GM23248 (cell line): ENCODE data around the gene CCDC88C. TPM values are rescaled to one million over a fixed set of nuclear protein-coding genes. Genes with fewer than 3 reads are reported as not detected.

ENCODE experiments used
- DNase-seq: peaks from one replicate; pipeline ENCODE4 v3.0.0-alpha.2; 2015
- H2AFZ ChIP-seq: fragments of 200-600 bp; sonication (generic); 2 replicates; pipeline ENCODE4 v1.6.1; 2016; ENCODE audit warnings: antibody characterized with exemption
- H3F3A ChIP-seq: fragments of 200-600 bp; sonication (generic); 2 replicates; pipeline ENCODE4 v1.6.1; 2016; ENCODE audit warnings: mild to moderate bottlenecking, antibody characterized with exemption, mixed run types; ENCODE audit not compliant: insufficient read depth
- H3K27ac ChIP-seq: fragments of 200-600 bp; sonication (generic); 2 replicates; pipeline ENCODE4 v1.5.1; 2016; ENCODE audit warnings: mild to moderate bottlenecking
- H3K27me3 ChIP-seq: fragments of 200-600 bp; sonication (generic); replicated peaks from 2 replicates; pipeline ENCODE4 v1.6.1; 2016; ENCODE audit warnings: mild to moderate bottlenecking; ENCODE audit not compliant: insufficient read depth
- H3K36me3 ChIP-seq: fragments of 200-600 bp; sonication (generic); 2 replicates; pipeline ENCODE4 v1.6.1; 2016; ENCODE audit warnings: low read depth, mild to moderate bottlenecking
- H3K4me1 ChIP-seq: fragments of 200-600 bp; sonication (generic); 2 replicates; pipeline ENCODE4 v1.6.1; 2016; ENCODE audit warnings: mild to moderate bottlenecking; ENCODE audit not compliant: insufficient read depth
- H3K4me2 ChIP-seq: fragments of 200-600 bp; sonication (generic); one replicate; pipeline ENCODE4 v1.6.1; 2016; ENCODE audit warnings: mild to moderate bottlenecking; ENCODE audit not compliant: unreplicated experiment
- H3K4me3 ChIP-seq: fragments of 200-600 bp; sonication (generic); 2 replicates; pipeline ENCODE4 v1.5.1; 2016; ENCODE audit warnings: mild to moderate bottlenecking
- H3K79me2 ChIP-seq: fragments of 200-600 bp; sonication (generic); 2 replicates; pipeline ENCODE4 v1.6.1; 2016; ENCODE audit warnings: mild to moderate bottlenecking; ENCODE audit not compliant: insufficient read depth
- H3K9ac ChIP-seq: fragments of 200-600 bp; sonication (generic); 2 replicates; pipeline ENCODE4 v1.6.1; 2016; ENCODE audit warnings: mild to moderate bottlenecking
- H3K9me2 ChIP-seq: fragments of 200-600 bp; sonication (generic); 2 replicates; pipeline ENCODE4 v1.6.1; 2016; ENCODE audit warnings: mixed run types, mild to moderate bottlenecking, moderate library complexity; ENCODE audit not compliant: insufficient read depth
- H3K9me3 ChIP-seq: fragments of 200-600 bp; sonication (generic); one replicate; pipeline ENCODE4 v1.6.1; 2017; ENCODE audit warnings: low read depth
- H4K20me1 ChIP-seq: fragments of 200-600 bp; sonication (generic); 2 replicates; pipeline ENCODE4 v1.6.0; 2016; ENCODE audit not compliant: insufficient read depth
- EZH2 ChIP-seq: fragments of 200-600 bp; sonication (generic); IDR thresholded peaks from 2 replicates; pipeline ENCODE4 v1.6.1; 2018; ENCODE audit warnings: antibody characterized with exemption, mild to moderate bottlenecking; ENCODE audit not compliant: insufficient read depth, poor library complexity, severe bottlenecking
- EZH2phosphoT487 ChIP-seq: fragments of 200-600 bp; sonication (generic); IDR thresholded peaks from 2 replicates; pipeline ENCODE4 v1.6.1; 2018; ENCODE audit warnings: antibody characterized with exemption, moderate library complexity, mild to moderate bottlenecking, low read depth; ENCODE audit not compliant: insufficient read depth
- WGBS, 2 experiments: methylation state at CpG; one replicate each; pipeline ENCODE4 v1.1.6; 2015 to 2017; ENCODE audit warnings: low lambda C conversion rate in 2 of 2, low coverage in 1 of 2; ENCODE audit errors: missing lambda C conversion rate in 2 of 2; 5-methylcytosine and 5-hydroxymethylcytosine counted together
- in situ Hi-C: fragments of 300-500 bp; cut with MboI; formaldehyde crosslinking; loops from 2 replicates; pipeline ENCODE4 v1.15.0; 2020
- polyA plus RNA-seq: library from polyadenylated mRNA; unstranded; fragments of >200 nt; fragmentation: Nextera tagmentation; extraction: Ambion mirVana; gene quantifications from 2 replicates; pipeline ENCODE4 v1.2.1, GENCODE V29; 2016
- total RNA-seq: library from RNA; depleted of rRNA; stranded (reverse); fragments of >200 nt; shearing (Covaris generic); gene quantifications from 2 replicates; pipeline ENCODE4 v1.2.3, GENCODE V29; 2014

CCDC88C gene
- total and polyA plus RNA-seq, 2 experiments from 2014 or later, result not detected

- H3F3A ChIP-seq, result no peaks in the 10 kb centered on the region
- H3K4me3 ChIP-seq, result no peak overlapping the region
- no peak for TF ChIP-seq EZH2phosphoT487
- TF ChIP-seq EZH2, result no peak
- no peaks in the 10 kb centered on the region for H4K20me1 ChIP-seq
- H3K4me2 ChIP-seq, result no peak overlapping the region
- H3K9ac ChIP-seq, result no peak overlapping the region
- peaks cover 63% of the 10 kb centered on the region for H3K27me3 ChIP-seq
- 66 to 73% methylated on average over 8 to 9 of the region's 9 CpGs for WGBS, 2 experiments
- no peak overlapping the region for H3K27ac ChIP-seq
- H3K4me1 ChIP-seq, result no peaks in the 10 kb centered on the region
- in situ Hi-C loops, result no loop called here
- no peak for DNase-seq
- H3K9me2 ChIP-seq, result no peaks in the 10 kb centered on the region
- no peak overlapping the region for H2AFZ ChIP-seq
- H3K36me3 ChIP-seq, result no peaks in the 10 kb centered on the region
- no peaks in the 10 kb centered on the region for H3K79me2 ChIP-seq
- H3K9me3 ChIP-seq, result no peaks in the 10 kb centered on the region
These were observed 32.4 kb downstream of the CCDC88C start for GRCh38 chr14:91385224-91385623.

- Histone ChIP-seq H4K20me1 (no peaks in the 10 kb centered on the region), H3K27ac (no peak overlapping the region), H3K9me2 (no peaks in the 10 kb centered on the region), H3K9ac (no peak overlapping the region), H3K9me3 (no peaks in the 10 kb centered on the region), H3K79me2 (no peaks in the 10 kb centered on the region), H3K27me3 (peaks cover 66% of the 10 kb centered on the region), H2AFZ (no peak overlapping the region), H3K4me2 (no peak overlapping the region), H3K4me3 (no peak overlapping the region), H3K4me1 (no peaks in the 10 kb centered on the region), H3K36me3 (no peaks in the 10 kb centered on the region), H3F3A (no peaks in the 10 kb centered on the region)
- TF ChIP-seq EZH2phosphoT487 (no peak), EZH2 (no peak)
- in situ Hi-C loops, result no loop called here
- 61 to 71% methylated on average over 7 of the region's 7 CpGs for WGBS, 2 experiments
- no peak for DNase-seq
These were observed 34.2 kb downstream of the CCDC88C start for GRCh38 chr14:91383439-91383838.

- Histone ChIP-seq H3K27me3 (peaks cover 61% of the 10 kb centered on the region), H3K79me2 (no peaks in the 10 kb centered on the region), H3K36me3 (no peaks in the 10 kb centered on the region), H2AFZ (no peak overlapping the region), H4K20me1 (no peaks in the 10 kb centered on the region), H3K9me3 (no peaks in the 10 kb centered on the region), H3K9me2 (no peaks in the 10 kb centered on the region), H3K4me2 (no peak overlapping the region), H3K4me3 (no peak overlapping the region), H3K9ac (no peak overlapping the region), H3K4me1 (no peaks in the 10 kb centered on the region), H3F3A (no peaks in the 10 kb centered on the region), H3K27ac (no peak overlapping the region)
- WGBS, 2 experiments, result 72 to 76% methylated on average over 13 of the region's 13 CpGs
- TF ChIP-seq EZH2 (no peak), EZH2phosphoT487 (no peak)
- in situ Hi-C loops, result no loop called here
- no peak for DNase-seq
These were observed 35.6 kb downstream of the CCDC88C start for GRCh38 chr14:91381801-91382670.

- peaks cover 61% of the 10 kb centered on the region for H3K27me3 ChIP-seq
- no peaks in the 10 kb centered on the region for H3K9me2 ChIP-seq
- no peak overlapping the region for H3K9ac ChIP-seq
- TF ChIP-seq EZH2 (no peak), EZH2phosphoT487 (no peak)
- no peak overlapping the region for H3K27ac ChIP-seq
- no peaks in the 10 kb centered on the region for H4K20me1 ChIP-seq
- H3F3A ChIP-seq, result no peaks in the 10 kb centered on the region
- H3K4me3 ChIP-seq, result no peak overlapping the region
- H3K4me1 ChIP-seq, result no peaks in the 10 kb centered on the region
- no peaks in the 10 kb centered on the region for H3K9me3 ChIP-seq
- no peak overlapping the region for H2AFZ ChIP-seq
- H3K4me2 ChIP-seq, result no peak overlapping the region
- in situ Hi-C loops, result no loop called here
- no peaks in the 10 kb centered on the region for H3K36me3 ChIP-seq
- DNase-seq, result no peak
- WGBS, 2 experiments, result 61 to 66% methylated on average over 11 of the region's 11 CpGs
- no peaks in the 10 kb centered on the region for H3K79me2 ChIP-seq
These were observed 36.8 kb downstream of the CCDC88C start for GRCh38 chr14:91380610-91381371.
